RWPE2 (cell line): ENCODE data around the gene CENPP.

Experiments used
- ATAC-seq: fragments of 200-7000 bp; cut with Tn5 transposase; 3 replicates; pipeline ENCODE4 v1.9.1; 2021; ENCODE audit warnings: low read depth
- DNase-seq: peaks from one replicate; pipeline ENCODE4 v3.0.0-alpha.2; 2020; ENCODE audit warnings: low spot score
- H3K27ac ChIP-seq: fragments of 450-650 bp; 2 replicates; pipeline ENCODE4 v1.5.1; 2017; ENCODE audit warnings: mild to moderate bottlenecking; ENCODE audit not compliant: poor library complexity, severe bottlenecking
- H3K27me3 ChIP-seq: fragments of 250-450 bp; sonication (Bioruptor Pico); 2 replicates; pipeline ENCODE4 v1.5.1; 2021; ENCODE audit warnings: mild to moderate bottlenecking, moderate library complexity; ENCODE audit not compliant: insufficient read depth, poor library complexity, severe bottlenecking
- H3K36me3 ChIP-seq: fragments of 250-450 bp; sonication (Bioruptor Pico); 2 replicates; pipeline ENCODE4 v1.5.1; 2020; ENCODE audit warnings: low read depth, mild to moderate bottlenecking, moderate library complexity
- H3K4me1 ChIP-seq: fragments of 250-450 bp; sonication (Bioruptor Pico); 2 replicates; pipeline ENCODE4 v1.5.1; 2021; ENCODE audit warnings: mild to moderate bottlenecking, moderate library complexity; ENCODE audit not compliant: insufficient read depth, poor library complexity, severe bottlenecking
- H3K4me3 ChIP-seq: fragments of 250-450 bp; sonication (Bioruptor Pico); 2 replicates; pipeline ENCODE4 v1.5.1; 2021; ENCODE audit warnings: mild to moderate bottlenecking, moderate library complexity; ENCODE audit not compliant: severe bottlenecking
- H3K9me3 ChIP-seq: fragments of 250-450 bp; sonication (Bioruptor Pico); 2 replicates; pipeline ENCODE4 v1.5.1; 2021; ENCODE audit warnings: mild to moderate bottlenecking, moderate library complexity; ENCODE audit not compliant: severe bottlenecking
- TF ChIP-seq, protein P1 (sequence below): fragments of 450-650 bp; IDR thresholded peaks from one replicate; pipeline ENCODE4 v1.5.1; 2017; ENCODE audit warnings: mild to moderate bottlenecking, moderate library complexity; ENCODE audit not compliant: poor library complexity, severe bottlenecking

CENPP gene

DNA sequence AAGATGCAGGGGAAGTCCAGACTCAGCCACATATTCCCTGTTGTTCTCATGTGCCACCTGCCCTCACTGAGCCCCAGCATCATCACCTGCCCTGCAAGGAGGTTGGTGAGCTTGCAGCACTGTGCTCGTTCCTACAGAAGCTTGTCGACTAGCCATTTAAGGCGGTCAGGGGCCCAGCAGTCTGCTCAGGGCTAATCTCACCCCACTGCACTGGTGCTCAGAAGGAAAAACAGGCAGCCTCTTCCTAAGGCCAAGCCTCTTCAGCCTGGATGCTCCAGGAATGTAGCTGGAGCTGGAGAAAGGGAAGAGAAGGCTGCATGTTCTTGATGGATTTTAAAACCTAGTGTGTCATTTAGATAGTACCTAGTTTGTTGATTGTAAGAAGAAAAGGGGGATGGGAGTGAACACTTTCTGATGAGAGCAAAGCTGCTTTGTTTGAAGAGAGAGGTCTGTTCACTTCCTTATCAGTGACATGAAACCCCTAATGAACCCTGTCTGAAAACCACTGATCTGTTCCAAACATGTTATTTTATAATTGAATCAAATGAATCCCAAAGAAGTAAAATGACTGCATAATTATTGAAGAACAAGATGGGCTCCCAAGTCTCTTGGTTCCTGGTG lies 167.1 kb downstream of the CENPP start:
- ATAC-seq (no peak), DNase-seq (no peak)
- Histone ChIP-seq H3K4me3 (no peak overlapping the region), H3K36me3 (no peaks in the 10 kb centered on the region), H3K27me3 (no peaks in the 10 kb centered on the region), H3K4me1 (no peaks in the 10 kb centered on the region), H3K27ac (no peak overlapping the region), H3K9me3 (no peaks in the 10 kb centered on the region)
- TF ChIP-seq, protein P1, sequence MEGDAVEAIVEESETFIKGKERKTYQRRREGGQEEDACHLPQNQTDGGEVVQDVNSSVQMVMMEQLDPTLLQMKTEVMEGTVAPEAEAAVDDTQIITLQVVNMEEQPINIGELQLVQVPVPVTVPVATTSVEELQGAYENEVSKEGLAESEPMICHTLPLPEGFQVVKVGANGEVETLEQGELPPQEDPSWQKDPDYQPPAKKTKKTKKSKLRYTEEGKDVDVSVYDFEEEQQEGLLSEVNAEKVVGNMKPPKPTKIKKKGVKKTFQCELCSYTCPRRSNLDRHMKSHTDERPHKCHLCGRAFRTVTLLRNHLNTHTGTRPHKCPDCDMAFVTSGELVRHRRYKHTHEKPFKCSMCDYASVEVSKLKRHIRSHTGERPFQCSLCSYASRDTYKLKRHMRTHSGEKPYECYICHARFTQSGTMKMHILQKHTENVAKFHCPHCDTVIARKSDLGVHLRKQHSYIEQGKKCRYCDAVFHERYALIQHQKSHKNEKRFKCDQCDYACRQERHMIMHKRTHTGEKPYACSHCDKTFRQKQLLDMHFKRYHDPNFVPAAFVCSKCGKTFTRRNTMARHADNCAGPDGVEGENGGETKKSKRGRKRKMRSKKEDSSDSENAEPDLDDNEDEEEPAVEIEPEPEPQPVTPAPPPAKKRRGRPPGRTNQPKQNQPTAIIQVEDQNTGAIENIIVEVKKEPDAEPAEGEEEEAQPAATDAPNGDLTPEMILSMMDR: no peak

DNA sequence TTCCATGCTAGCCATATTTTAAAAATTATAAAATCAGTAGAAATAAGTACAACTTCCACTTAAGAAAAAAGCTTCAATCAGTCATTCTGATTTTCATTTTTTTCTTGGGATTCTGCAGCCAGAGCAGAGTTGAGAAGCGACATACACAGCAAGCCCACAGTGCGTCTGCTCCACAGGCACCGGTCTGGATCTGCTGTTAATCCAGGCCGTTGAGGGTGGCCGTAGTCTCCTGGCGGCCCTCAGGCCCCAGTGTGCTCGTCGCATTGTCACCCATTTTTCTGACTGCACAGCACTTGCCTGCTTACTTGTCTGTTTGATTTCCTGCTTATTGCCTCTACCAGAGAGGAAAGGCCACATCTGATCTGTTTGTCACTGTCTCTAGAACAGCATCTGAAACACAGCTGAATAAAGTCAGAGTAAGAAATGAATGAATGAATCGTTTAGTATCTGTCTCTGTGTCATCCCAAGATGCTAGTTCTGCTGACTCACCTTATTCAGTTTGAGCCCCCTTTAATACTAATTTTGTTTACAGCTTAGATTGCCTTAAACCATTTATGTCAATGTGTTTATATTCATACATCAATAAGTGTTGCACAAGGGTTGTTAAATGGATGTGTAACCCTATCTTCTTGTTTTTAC lies 168.1 kb downstream of the CENPP start:
- TF ChIP-seq, protein P1: no peak
- no peak for DNase-seq
- ATAC-seq: no peak
- H3K4me1 ChIP-seq: no peaks in the 10 kb centered on the region
- no peaks in the 10 kb centered on the region for H3K36me3 ChIP-seq
- no peak overlapping the region for H3K4me3 ChIP-seq
- no peak overlapping the region for H3K27ac ChIP-seq
- H3K27me3 ChIP-seq: no peaks in the 10 kb centered on the region
- H3K9me3 ChIP-seq: no peaks in the 10 kb centered on the region

DNA sequence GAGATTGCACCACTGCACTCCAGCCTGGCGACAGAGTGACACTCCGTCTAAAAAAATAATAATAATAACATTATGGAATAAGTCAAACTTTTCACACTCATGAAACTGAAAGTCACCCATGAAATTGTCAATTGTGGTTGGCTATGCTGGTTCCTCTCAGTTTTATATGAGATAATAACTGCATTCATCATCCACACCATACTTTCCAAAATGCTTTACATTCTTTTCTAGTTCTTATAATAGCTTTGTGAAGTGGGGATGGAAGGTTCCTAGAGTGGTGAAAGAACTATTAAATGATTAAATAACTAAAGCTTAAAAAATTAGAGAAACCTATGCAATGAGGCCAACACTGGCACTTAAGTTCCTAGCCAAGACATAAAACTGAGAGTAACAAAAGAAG lies 169.1 kb downstream of the CENPP start:
- Histone ChIP-seq H3K27ac (no peak overlapping the region), H3K9me3 (no peaks in the 10 kb centered on the region), H3K27me3 (no peaks in the 10 kb centered on the region), H3K36me3 (no peaks in the 10 kb centered on the region), H3K4me1 (no peaks in the 10 kb centered on the region), H3K4me3 (no peak overlapping the region)
- TF ChIP-seq, protein P1: no peak
- DNase-seq (no peak), ATAC-seq (no peak)

DNA sequence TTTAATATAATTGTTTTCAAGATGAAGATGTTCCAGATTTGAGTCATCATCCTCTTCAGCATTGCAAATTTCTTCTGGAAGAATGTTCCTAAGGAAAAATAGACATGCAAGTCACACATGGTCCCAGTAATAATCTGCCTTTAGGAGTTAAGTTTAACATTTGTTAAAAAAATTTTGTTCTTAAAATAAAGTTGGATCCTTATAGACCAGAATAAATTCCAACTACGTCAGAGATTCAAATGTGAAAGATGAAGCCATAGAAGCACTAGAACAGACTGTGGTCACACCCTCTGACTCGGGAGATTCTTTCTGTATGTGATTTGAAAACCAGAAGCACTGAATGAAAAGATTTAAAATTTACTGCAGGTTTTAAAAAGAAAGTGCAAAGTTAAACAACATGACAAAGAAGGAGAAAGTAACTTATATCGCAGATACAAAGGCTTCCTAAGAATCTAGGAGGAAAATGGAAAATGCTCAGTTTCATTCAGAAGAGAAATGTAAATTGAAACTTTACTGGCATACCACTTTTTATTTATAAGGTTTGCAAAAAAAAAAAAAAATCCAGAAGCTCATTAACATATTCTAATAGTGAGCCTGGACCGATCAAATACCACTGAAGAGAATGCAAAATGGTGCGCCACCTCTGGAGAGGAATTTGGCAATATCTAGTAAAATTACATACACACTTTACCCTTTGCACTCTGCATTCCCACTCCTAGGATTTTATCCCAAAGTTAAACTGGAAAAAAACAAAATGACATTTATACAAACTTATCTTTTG lies 170.8 kb downstream of the CENPP start:
- Histone ChIP-seq H3K27ac (no peak overlapping the region), H3K4me1 (no peaks in the 10 kb centered on the region), H3K4me3 (no peak overlapping the region), H3K9me3 (no peaks in the 10 kb centered on the region), H3K36me3 (no peaks in the 10 kb centered on the region), H3K27me3 (no peaks in the 10 kb centered on the region)
- ATAC-seq: no peak
- DNase-seq: no peak
- TF ChIP-seq, protein P1: no peak
